GM23248 (cell line): ENCODE results near the gene CLDN22.

Experiments
- EZH2 ChIP-seq: fragments of 200-600 bp; sonication (generic); IDR thresholded peaks from 2 replicates; pipeline ENCODE4 v1.6.1; 2018; ENCODE audit warnings: antibody characterized with exemption, mild to moderate bottlenecking; ENCODE audit not compliant: insufficient read depth, poor library complexity, severe bottlenecking
- EZH2phosphoT487 ChIP-seq: fragments of 200-600 bp; sonication (generic); IDR thresholded peaks from 2 replicates; pipeline ENCODE4 v1.6.1; 2018; ENCODE audit warnings: antibody characterized with exemption, moderate library complexity, mild to moderate bottlenecking, low read depth; ENCODE audit not compliant: insufficient read depth

- TF ChIP-seq EZH2 (no peak), EZH2phosphoT487 (no peak)
These were observed 15.4 kb upstream of the CLDN22 start for GRCh38 chr4:183335369-183335940.
